VCaP (cell line): ENCODE measurements around the gene MT1A.

Experiments used
- H3K27ac ChIP-seq: fragments of 450-650 bp; 2 replicates; pipeline ENCODE4 v1.5.1; 2017
- TF ChIP-seq, protein P1 (sequence below): fragments of 450-650 bp; conservative IDR thresholded peaks from 2 replicates; pipeline ENCODE4 v1.5.1; 2017; ENCODE audit warnings: mild to moderate bottlenecking, moderate library complexity

The MT1A gene

DNA sequence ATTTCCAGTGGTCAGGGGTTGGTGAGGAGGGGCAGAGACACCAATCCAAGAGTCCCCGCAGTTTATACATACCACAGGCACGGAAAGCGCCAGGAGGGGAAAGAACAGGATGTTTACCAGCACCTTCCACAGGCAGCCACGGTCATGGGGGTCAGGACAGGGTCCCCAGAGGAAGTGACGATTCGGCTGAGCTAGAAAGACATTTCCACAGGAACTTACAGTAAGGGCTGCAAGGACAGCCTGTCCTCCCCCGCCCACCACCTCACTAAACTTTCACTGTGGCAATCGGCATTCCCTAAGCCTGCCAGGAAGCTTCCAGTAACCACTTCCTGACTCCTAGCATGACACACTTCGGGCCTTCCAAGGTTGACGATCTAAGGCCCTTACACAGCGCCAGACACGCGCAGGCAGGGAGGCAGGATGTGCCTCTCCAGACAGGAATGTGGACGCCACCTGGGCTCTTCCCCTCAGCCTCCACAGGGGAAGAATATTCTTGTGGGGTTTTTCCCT is 31.3 kb upstream of the MT1A start:
- H3K27ac ChIP-seq, result peak overlapping the region; percentile 84
- TF ChIP-seq, protein P1, sequence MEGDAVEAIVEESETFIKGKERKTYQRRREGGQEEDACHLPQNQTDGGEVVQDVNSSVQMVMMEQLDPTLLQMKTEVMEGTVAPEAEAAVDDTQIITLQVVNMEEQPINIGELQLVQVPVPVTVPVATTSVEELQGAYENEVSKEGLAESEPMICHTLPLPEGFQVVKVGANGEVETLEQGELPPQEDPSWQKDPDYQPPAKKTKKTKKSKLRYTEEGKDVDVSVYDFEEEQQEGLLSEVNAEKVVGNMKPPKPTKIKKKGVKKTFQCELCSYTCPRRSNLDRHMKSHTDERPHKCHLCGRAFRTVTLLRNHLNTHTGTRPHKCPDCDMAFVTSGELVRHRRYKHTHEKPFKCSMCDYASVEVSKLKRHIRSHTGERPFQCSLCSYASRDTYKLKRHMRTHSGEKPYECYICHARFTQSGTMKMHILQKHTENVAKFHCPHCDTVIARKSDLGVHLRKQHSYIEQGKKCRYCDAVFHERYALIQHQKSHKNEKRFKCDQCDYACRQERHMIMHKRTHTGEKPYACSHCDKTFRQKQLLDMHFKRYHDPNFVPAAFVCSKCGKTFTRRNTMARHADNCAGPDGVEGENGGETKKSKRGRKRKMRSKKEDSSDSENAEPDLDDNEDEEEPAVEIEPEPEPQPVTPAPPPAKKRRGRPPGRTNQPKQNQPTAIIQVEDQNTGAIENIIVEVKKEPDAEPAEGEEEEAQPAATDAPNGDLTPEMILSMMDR, result no peak

DNA sequence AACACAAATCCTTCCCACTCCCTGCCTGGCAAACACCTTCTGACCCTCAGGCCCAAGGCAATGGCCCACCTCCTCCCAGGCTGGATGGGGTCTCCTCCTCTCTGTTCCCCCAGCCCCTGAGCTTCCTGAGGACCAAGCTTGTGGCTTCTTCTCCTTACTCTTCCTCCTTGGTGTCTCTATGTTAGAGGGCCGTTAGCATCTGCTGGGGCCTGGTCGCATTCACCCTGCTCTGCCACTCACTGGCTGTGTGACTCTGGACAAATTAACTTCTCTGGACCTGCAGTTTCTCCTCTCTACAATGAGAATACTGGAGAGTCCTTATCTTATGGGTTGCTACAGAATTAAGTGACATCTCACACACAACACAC is 30.8 kb upstream of the MT1A start:
- TF ChIP-seq, protein P1, result no peak
- H3K27ac ChIP-seq, result peak overlapping the region; percentile 84

GRCh38 chr16:56608043-56608875 is 30.2 kb upstream of the MT1A start, which contains the start of gene MT2A:
Gene MT2A, plus strand, starts transcription at chr16:56608584. Its CDS starts 72 bp downstream, at chr16:56608656.
- TF ChIP-seq, protein P1, result no peak
- H3K27ac ChIP-seq, result peak within 1 kb of the TSS; percentile 84

DNA sequence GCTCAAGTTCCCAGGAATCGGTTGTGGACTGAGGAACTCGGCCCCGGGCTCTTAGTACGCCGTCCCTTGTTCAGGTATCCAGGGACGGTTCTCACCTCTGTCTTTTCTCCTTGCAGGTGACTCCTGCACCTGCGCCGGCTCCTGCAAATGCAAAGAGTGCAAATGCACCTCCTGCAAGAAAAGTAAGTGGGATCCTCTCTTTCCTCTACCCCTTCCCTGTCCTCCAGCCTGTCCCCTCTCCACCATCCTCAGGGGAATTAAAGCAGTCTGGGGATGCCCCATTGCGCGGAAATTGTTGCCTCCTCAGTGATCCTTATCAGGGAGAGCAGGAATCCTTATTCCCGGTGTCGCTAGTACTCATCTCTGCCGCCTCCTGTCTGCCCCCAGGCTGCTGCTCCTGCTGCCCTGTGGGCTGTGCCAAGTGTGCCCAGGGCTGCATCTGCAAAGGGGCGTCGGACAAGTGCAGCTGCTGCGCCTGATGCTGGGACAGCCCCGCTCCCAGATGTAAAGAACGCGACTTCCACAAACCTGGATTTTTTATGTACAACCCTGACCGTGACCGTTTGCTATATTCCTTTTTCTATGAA is 29.5 kb upstream of the MT1A start:
- peak overlapping the region; percentile 84 for H3K27ac ChIP-seq
- TF ChIP-seq, protein P1, result peak; percentile 10; the same call in 1 of the 2 replicates

- TF ChIP-seq, protein P1, result no peak
- H3K27ac ChIP-seq, result peak overlapping the region; percentile 84
Observed at GRCh38 chr16:56609463-56609921, 29.0 kb upstream of the MT1A start.

DNA sequence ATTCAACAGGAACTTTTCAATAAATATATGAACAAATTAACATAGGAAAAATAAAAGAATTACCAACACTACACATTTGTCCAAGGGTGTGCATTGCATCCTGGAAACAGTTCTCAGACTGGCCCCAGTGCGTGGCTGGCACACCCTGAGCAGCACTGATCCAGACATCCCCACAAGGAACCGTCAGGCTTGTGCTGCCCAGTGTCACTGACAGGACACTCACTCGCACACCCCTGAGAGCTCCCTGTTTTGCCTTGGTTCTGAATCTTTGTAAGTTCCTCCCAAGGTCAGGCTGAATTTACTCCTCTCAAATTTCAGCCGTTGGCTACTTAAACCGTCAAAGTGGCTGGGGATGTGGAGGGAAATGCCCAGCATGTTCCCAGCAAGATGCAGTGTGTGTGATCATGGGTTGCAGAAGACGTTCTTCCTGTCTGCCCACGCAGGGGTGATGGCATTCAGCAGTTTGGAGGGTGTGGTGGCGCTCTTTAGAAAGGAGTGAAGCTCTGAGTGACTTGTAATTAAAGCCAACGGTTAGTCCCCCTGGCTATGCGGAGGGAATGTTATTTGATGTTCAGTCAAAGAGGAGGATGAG is 28.4 kb upstream of the MT1A start:
- TF ChIP-seq, protein P1, result no peak
- H3K27ac ChIP-seq, result peak overlapping the region; percentile 84

GRCh38 chr16:56610609-56611111 is 27.8 kb upstream of the MT1A start:
- TF ChIP-seq, protein P1, result no peak
- peak overlapping the region; percentile 84 for H3K27ac ChIP-seq
